IMR-90 (cell line): Measurements from ENCODE around the gene SBF2. TPM values are rescaled to one million over a fixed set of nuclear protein-coding genes. Genes with fewer than 3 reads are reported as not detected.
A peak's percentile ranks its signal among the peaks of the same experiment; 100 is the strongest.

Experiments used
- ATAC-seq: fragments of 200-7000 bp; cut with Tn5 transposase; 2 replicates; pipeline ENCODE4 v1.9.1; 2020; ENCODE audit warnings: low read depth, mild to moderate bottlenecking, moderate library complexity
- BruUV-seq: library from RNA; stranded (reverse); fragments of 400-500 nt; replicated peaks from 2 replicates; lab custom pipeline; 2021; lab: Mats Ljungman, UMichigan
- CTCF ChIA-PET: fragments of 300-600 bp; formaldehyde crosslinking; extraction: SDS; loops from one replicate; lab custom pipeline; 2021; ENCODE audit warnings: antibody characterized with exemption; lab: Yijun Ruan, JAX
- POLR2A ChIA-PET: fragments of 300-600 bp; sonication (Branson Sonifier 250); formaldehyde crosslinking; loops from one replicate; lab custom pipeline; 2022; ENCODE audit warnings: antibody characterized with exemption; ENCODE audit not compliant: unreplicated experiment; lab: Charles Lee
- DNase-seq: peaks from one replicate; pipeline ENCODE4 v3.0.0; 2013
- H2AFZ ChIP-seq: replicated peaks from 2 replicates; pipeline ENCODE3; 2013; ENCODE audit warnings: low read length, mild to moderate bottlenecking; ENCODE audit not compliant: poor library complexity
- H2AK5ac ChIP-seq: 2 replicates; pipeline ENCODE4 v1.6.1; 2013; ENCODE audit warnings: low read depth, low read length, inconsistent platforms
- H2AK9ac ChIP-seq: replicated peaks from 2 replicates; pipeline ENCODE3; 2013; ENCODE audit warnings: mild to moderate bottlenecking, low read depth, low read length, moderate library complexity; ENCODE audit not compliant: poor library complexity
- H2BK120ac ChIP-seq: 2 replicates; pipeline ENCODE4 v1.6.1; 2013; ENCODE audit warnings: low read depth, low read length, inconsistent platforms
- H2BK15ac ChIP-seq: 3 replicates; pipeline ENCODE4 v1.6.1; 2013; ENCODE audit warnings: low read depth, low read length, inconsistent platforms
- H2BK20ac ChIP-seq: 2 replicates; pipeline ENCODE4 v1.6.1; 2013; ENCODE audit warnings: low read depth, mild to moderate bottlenecking, inconsistent platforms, low read length, moderate library complexity
- H2BK5ac ChIP-seq: 2 replicates; pipeline ENCODE4 v1.6.1; 2013; ENCODE audit warnings: mild to moderate bottlenecking, low read depth, low read length, inconsistent platforms; ENCODE audit not compliant: poor library complexity, severe bottlenecking
- H3K14ac ChIP-seq: replicated peaks from 2 replicates; pipeline ENCODE4 v1.6.1; 2013; ENCODE audit warnings: low read depth, low read length, inconsistent platforms
- H3K18ac ChIP-seq: 2 replicates; pipeline ENCODE4 v1.6.1; 2013; ENCODE audit warnings: low read depth, low read length, control low read depth
- H3K23ac ChIP-seq: 2 replicates; pipeline ENCODE4 v1.6.1; 2013; ENCODE audit warnings: low read depth, low read length, inconsistent platforms
- H3K27ac ChIP-seq: 2 replicates; pipeline ENCODE4 v1.5.1; 2013; ENCODE audit warnings: mild to moderate bottlenecking, control low read depth, low read length; ENCODE audit not compliant: insufficient read depth
- H3K27me3 ChIP-seq: 2 replicates; pipeline ENCODE4 v1.6.1; 2013; ENCODE audit warnings: low read length; ENCODE audit not compliant: control insufficient read depth, insufficient read depth
- H3K36me3 ChIP-seq: 2 replicates; pipeline ENCODE4 v1.6.1; 2013; ENCODE audit warnings: low read length, mixed read lengths; ENCODE audit not compliant: control insufficient read depth, insufficient read depth
- H3K4ac ChIP-seq: 2 replicates; pipeline ENCODE4 v1.6.1; 2013; ENCODE audit warnings: low read depth, low read length, inconsistent platforms
- H3K4me1 ChIP-seq: 2 replicates; pipeline ENCODE4 v1.6.1; 2013; ENCODE audit warnings: low read length, mixed read lengths; ENCODE audit not compliant: control insufficient read depth, insufficient read depth
- H3K4me2 ChIP-seq: 2 replicates; pipeline ENCODE4 v1.6.1; 2013; ENCODE audit warnings: low read depth, mild to moderate bottlenecking, control low read depth, low read length, moderate library complexity
- H3K4me3 ChIP-seq: 2 replicates; pipeline ENCODE4 v1.5.1; 2013; ENCODE audit warnings: low read depth, mild to moderate bottlenecking, control low read depth, low read length, moderate library complexity; ENCODE audit not compliant: insufficient read depth
- H3K56ac ChIP-seq: 2 replicates; pipeline ENCODE4 v1.6.1; 2013; ENCODE audit warnings: low read length, inconsistent platforms; ENCODE audit not compliant: insufficient read depth; ENCODE audit errors: extremely low read depth
- H3K79me1 ChIP-seq, 2 experiments: 2 replicates each; pipeline ENCODE4 v1.6.1; 2013; ENCODE audit warnings: low read length in 2 of 2, inconsistent platforms in 1 of 2, low read depth in 1 of 2
- H3K9ac ChIP-seq: 2 replicates; pipeline ENCODE4 v1.6.1; 2013; ENCODE audit warnings: low read depth, low read length, control low read depth
- H3K9me1 ChIP-seq: 2 replicates; pipeline ENCODE4 v1.6.1; 2013; ENCODE audit warnings: low read length, inconsistent platforms; ENCODE audit not compliant: insufficient read depth
- H3K9me3 ChIP-seq: 2 replicates; pipeline ENCODE4 v1.6.1; 2013; ENCODE audit warnings: low read length; ENCODE audit not compliant: control insufficient read depth, insufficient read depth
- H4K20me1 ChIP-seq: 2 replicates; pipeline ENCODE4 v1.6.1; 2013; ENCODE audit warnings: low read length, inconsistent platforms; ENCODE audit not compliant: insufficient read depth
- H4K5ac ChIP-seq: 2 replicates; pipeline ENCODE4 v1.6.1; 2013; ENCODE audit warnings: mild to moderate bottlenecking, low read depth, low read length, control low read depth
- H4K8ac ChIP-seq, 2 experiments: 2 replicates each; pipeline ENCODE4 v1.6.1; 2013; ENCODE audit warnings: low read depth in 2 of 2, low read length in 2 of 2, control low read depth in 1 of 2, inconsistent platforms in 1 of 2
- H4K91ac ChIP-seq: 2 replicates; pipeline ENCODE4 v1.6.1; 2013; ENCODE audit warnings: low read depth, low read length, inconsistent platforms; ENCODE audit not compliant: insufficient read depth
- BHLHE40 ChIP-seq: fragments of 150-350 bp; IDR thresholded peaks from 2 replicates; pipeline ENCODE4 v1.6.1; 2016; ENCODE audit warnings: mild to moderate bottlenecking, low read depth, low read length
- FOS ChIP-seq: fragments of 150-350 bp; IDR thresholded peaks from 2 replicates; pipeline ENCODE4 v1.6.1; 2016; ENCODE audit warnings: low read depth, low read length
- MAZ ChIP-seq: IDR thresholded peaks from 2 replicates; pipeline ENCODE4 v1.6.1; 2012; ENCODE audit warnings: low read depth, mild to moderate bottlenecking, low read length, improper control_type of control experiment, moderate library complexity, borderline replicate concordance
- NFE2L2 ChIP-seq: fragments of 150-350 bp; IDR thresholded peaks from 2 replicates; pipeline ENCODE4 v1.6.1; 2016; ENCODE audit warnings: low read depth, mild to moderate bottlenecking, low read length
- RAD21 ChIP-seq: IDR thresholded peaks from 2 replicates; pipeline ENCODE4 v1.6.1; 2012; ENCODE audit warnings: low read length, improper control_type of control experiment
- RCOR1 ChIP-seq: IDR thresholded peaks from 2 replicates; pipeline ENCODE4 v1.6.1; 2012; ENCODE audit warnings: mild to moderate bottlenecking, low read length, improper control_type of control experiment; ENCODE audit not compliant: insufficient replicate concordance
- SMC3 ChIP-seq: fragments of 150-350 bp; IDR thresholded peaks from 2 replicates; pipeline ENCODE4 v1.6.1; 2016; ENCODE audit warnings: low read depth, mild to moderate bottlenecking, antibody characterized with exemption, low read length, moderate library complexity
- WGBS, 2 experiments: methylation state at CpG; one replicate each; pipeline versions ENCODE4 v1.1.5 to v1.1.7; 2013; ENCODE audit warnings: missing lambda C conversion rate in 2 of 2; ENCODE audit not compliant: insufficient read length in 1 of 2; ENCODE audit errors: extremely low coverage in 2 of 2; 5-methylcytosine and 5-hydroxymethylcytosine counted together
- dilution Hi-C: fragments of 300-500 bp; cut with HindIII; formaldehyde crosslinking; loops from one replicate; pipeline ENCODE4 v1.14.3; 2018; ENCODE audit warnings: low sequenced_read_pairs; ENCODE audit not compliant: unreplicated experiment
- in situ Hi-C: fragments of 300-500 bp; cut with MboI; formaldehyde crosslinking; loops from 3 replicates; pipeline ENCODE4 v1.14.3; 2019; ENCODE audit warnings: low sequenced_read_pairs, inconsistent platforms, mixed read lengths
- intact Hi-C: fragments of 100-400 bp; cut with micrococcal nuclease; formaldehyde crosslinking; loops from 2 replicates; pipeline ENCODE4 v1.10.0; 2022
- polyA plus RNA-seq, 3 experiments: library from polyadenylated mRNA; depleted of rRNA; stranded (reverse); fragments of >200 nt; gene quantifications; 2 replicates each; pipeline ENCODE4 v1.2.3, GENCODE V29; 2012; ENCODE audit warnings: low replicate concordance in 1 of 3
- total RNA-seq: library from RNA; depleted of rRNA; stranded (reverse); fragments of >200 nt; gene quantifications from 2 replicates; pipeline ENCODE4 v1.2.3, GENCODE V29; 2012

Gene SBF2
- total and polyA plus RNA-seq, 2 of the 4 experiments (the other 2 are of a cell fraction), result 23.8 to 51.8 TPM

- Histone ChIP-seq H3K4me3 (no peak overlapping the region), H3K9ac (peak overlapping the region; percentile 65), H3K79me1 (peaks cover 5 to 62% of the 10 kb centered on the region in 2 experiments; a peak in 3 of 4 replicates), H3K56ac (peak overlapping the region; percentile 97), H3K27ac (peak overlapping the region; percentile 98), H2BK5ac (peak overlapping the region; percentile 99), H4K8ac (peak overlapping the region; percentile 98 to 99), H3K4me1 (peaks cover 34% of the 10 kb centered on the region), H4K91ac (peak overlapping the region; percentile 99), H2BK120ac (peak overlapping the region; percentile 95), H3K4ac (peak overlapping the region; percentile 100), H4K5ac (peak overlapping the region; percentile 97), H3K18ac (peak overlapping the region; percentile 98), H2AK9ac (peak overlapping the region; percentile 99), H3K4me2 (peak overlapping the region; percentile 4; the same call in 1 of the 2 replicates), H2BK15ac (peak overlapping the region; percentile 97; the same call in 2 of the 3 replicates), H4K20me1 (no peaks in the 10 kb centered on the region), H2BK20ac (peak overlapping the region; percentile 100), H2AFZ (peak overlapping the region; percentile 78), H2AK5ac (peak overlapping the region; percentile 100), H3K14ac (peak overlapping the region; percentile 99), H3K9me1 (peaks cover 56% of the 10 kb centered on the region), H3K36me3 (no peaks in the 10 kb centered on the region), H3K27me3 (no peaks in the 10 kb centered on the region), H3K23ac (peak overlapping the region; percentile 99), H3K9me3 (no peaks in the 10 kb centered on the region)
- POLR2A ChIA-PET, result interaction anchor here (0.6 to 3.1 kb wide), 3 partner anchors 9 to 539 kb away, joined by 3 to 16 read pairs (median 6); partner anchors contain the start of gene ADM
- TF ChIP-seq RCOR1 (peak; percentile 20), RAD21 (no peak), FOS (no peak), BHLHE40 (no peak), NFE2L2 (peak; percentile 18; the same call in 1 of the 2 replicates), SMC3 (no peak), MAZ (peak; percentile 92; the same call in 1 of the 2 replicates)
- dilution Hi-C loops (no loop called here), in situ Hi-C loops (loop anchor here (10.0 to 25.0 kb wide), 2 partner anchors 197 to 969 kb away; no protein-coding TSS in a partner anchor), intact Hi-C loops (no loop called here)
- DNase-seq, result peak; percentile 95
- no TSS peak for BruUV-seq
- 0% methylated on average over 1 of the region's 5 CpGs; no CpG with 5 or more reads in 1 of the 2 experiments for WGBS, 2 experiments
- CTCF ChIA-PET, result interaction anchor here (0.6 to 1.3 kb wide), 3 partner anchors 15 to 442 kb away, joined by 3 read pairs; no protein-coding TSS in a partner anchor
- peak; percentile 90 for ATAC-seq
Measured at GRCh38 chr11:9765320-9766101, 528.5 kb downstream of the SBF2 start.
